ENCODE data around the gene HOXC11.
A peak's percentile ranks its signal among the peaks of the same experiment; 100 is the strongest.

Gene HOXC11

DNA sequence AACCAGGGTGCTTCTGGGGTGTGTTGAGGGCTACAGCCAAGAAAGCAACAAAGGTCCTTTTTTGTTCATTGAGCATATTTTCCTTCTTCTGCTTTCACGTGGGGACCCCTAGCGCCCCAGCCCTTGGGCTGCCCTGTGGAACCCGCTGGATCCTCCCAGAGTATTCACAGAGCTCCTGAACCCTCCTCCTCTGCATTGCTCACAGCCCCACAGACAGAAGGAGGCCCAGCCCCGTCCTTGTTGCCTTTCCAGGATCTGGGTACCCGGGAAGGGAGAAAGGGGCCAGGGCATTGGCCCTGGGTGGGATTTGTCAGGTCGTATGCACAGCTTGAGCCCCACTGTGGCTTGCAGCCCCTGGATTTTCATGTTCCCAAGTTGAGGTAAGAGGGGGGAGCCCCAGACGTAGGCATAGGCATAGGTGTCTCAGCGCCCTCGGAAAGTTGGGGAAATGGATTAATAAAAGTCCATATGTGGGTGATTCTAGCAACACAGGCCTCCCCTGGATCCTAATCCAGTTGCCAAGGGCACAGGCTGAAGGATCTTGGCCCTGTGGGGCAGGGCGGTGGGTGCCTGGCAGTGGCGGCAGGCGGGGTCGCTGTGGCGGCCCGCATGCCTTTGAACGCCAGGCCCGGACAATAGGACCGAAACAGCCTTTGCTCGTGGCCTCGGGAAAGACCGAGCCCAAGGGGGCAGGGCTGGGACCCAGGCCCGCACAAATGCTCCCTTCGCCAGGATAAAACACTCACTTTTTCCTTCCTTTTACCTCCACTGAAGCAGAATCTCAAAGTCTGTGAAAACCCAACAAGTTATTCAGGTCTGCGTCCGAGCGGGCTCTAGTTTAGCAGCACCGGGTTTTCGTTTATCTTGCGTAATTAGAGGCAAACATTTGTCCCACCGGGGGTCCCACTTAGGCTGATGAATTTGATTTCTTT, 9.0 kb downstream of the HOXC11 start:
- no peak for TF ChIP-seq ZFX (IDR thresholded peaks at IDR 0.05; ENCODE audit: borderline replicate concordance)
- TF ChIP-seq, protein P1, sequence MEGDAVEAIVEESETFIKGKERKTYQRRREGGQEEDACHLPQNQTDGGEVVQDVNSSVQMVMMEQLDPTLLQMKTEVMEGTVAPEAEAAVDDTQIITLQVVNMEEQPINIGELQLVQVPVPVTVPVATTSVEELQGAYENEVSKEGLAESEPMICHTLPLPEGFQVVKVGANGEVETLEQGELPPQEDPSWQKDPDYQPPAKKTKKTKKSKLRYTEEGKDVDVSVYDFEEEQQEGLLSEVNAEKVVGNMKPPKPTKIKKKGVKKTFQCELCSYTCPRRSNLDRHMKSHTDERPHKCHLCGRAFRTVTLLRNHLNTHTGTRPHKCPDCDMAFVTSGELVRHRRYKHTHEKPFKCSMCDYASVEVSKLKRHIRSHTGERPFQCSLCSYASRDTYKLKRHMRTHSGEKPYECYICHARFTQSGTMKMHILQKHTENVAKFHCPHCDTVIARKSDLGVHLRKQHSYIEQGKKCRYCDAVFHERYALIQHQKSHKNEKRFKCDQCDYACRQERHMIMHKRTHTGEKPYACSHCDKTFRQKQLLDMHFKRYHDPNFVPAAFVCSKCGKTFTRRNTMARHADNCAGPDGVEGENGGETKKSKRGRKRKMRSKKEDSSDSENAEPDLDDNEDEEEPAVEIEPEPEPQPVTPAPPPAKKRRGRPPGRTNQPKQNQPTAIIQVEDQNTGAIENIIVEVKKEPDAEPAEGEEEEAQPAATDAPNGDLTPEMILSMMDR (IDR thresholded peaks at IDR 0.05), result no peak

DNA sequence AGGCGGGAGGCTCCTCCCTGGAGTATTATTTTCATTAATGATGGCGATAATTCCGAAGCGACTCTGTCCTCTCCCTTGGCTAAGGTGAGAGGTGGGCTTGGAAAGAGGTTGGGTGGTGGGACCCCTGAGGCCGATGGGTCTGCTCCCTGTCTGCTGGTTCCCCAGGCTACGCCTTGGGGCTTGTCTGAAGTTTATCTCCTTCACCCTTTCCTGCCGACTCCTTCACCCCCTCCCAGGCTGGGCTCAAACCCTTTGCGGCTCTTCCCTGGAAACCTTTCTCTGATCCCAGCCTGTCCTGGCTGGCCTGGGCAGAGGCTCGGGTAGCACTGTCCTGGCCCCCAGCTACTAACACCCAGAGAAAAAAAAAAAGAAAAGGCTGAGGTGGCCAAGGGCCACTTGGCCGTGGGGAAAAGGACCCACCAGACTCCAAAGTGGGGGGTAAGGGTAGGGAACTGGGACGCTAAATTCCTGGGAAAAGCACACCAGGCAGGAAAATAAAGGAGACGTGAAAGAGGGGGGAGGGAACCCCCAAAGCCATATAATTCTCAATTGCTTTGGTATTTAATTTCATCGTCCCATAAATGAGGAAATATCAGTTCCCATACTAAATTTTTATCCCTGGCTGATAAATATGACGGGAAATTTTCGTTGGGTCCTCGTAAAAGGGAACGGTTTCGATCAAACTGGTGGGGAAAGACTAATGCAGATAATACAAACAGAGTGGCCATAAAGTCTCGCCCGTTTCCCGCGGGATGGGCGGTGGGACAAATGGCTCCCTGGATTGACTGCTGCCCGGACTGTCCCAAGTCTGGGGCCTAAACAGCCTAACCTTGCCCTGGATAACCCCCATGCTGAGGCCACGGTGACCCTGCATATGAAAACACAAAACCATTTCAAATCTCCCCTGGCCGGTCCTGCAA, 10.0 kb downstream of the HOXC11 start:
- H3K27ac ChIP-seq, result no peak overlapping the region
- TF ChIP-seq, protein P1 (IDR thresholded peaks at IDR 0.05), result no peak
- no peak for TF ChIP-seq ZFX (IDR thresholded peaks at IDR 0.05; ENCODE audit: borderline replicate concordance)

More for the DNA sequence above, 9.0 kb downstream of the HOXC11 start:
- H3K27ac ChIP-seq, result peak overlapping the region; percentile 91; the same call in 1 of the 2 replicates

DNA sequence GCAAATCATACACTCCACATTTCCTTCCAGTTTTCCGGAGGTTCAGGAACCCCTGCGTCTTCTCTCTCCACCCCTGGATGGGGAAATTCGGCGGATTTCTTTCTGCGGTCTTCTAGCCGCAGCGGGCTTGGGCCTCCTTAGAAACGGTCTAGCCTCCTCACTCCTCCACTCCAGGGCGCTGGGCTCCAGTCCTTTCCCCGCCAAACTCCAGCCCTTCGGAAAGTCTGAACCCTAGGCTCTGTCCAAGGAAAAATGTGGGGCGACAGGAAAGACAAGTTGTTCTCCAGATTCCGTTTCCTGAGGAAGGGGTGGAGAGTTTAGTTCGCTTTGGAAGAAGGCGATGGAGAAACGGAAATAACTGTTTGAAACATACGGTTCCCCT, 10.6 kb downstream of the HOXC11 start:
- no peak overlapping the region for H3K27ac ChIP-seq
- TF ChIP-seq, protein P1 (IDR thresholded peaks at IDR 0.05), result no peak
- TF ChIP-seq ZFX (IDR thresholded peaks at IDR 0.05; ENCODE audit: borderline replicate concordance), result no peak

DNA sequence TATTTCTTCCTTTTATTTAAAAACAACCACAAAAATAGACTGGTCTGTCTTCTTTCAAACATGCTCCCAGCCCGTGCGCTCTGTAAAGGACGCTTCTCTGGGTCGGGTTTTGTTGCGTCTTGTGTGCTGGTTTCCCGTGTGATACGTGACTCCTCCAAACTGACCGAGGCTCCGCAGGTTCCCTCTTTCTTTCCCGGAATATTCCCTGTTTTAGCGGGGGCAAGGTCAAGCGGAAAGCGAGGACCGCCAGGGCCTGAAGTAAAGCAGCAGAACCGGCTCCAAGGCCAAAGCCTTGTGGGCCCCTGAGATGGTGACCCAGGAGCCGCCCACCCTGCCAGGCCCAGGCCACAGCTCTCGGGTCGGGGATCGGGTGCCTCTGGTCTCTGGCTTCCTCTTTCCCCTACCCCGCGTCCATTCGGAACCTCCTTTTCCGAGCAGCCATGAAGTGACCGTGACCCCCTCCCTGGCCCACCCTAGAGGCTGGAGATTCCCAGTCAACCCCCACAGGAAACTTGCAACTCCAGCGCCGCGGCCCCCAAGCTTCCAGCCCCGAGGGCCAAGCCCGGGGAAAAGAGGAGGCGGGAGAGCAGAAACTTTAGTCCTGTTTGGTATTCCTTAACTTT, 11.1 kb downstream of the HOXC11 start:
- peak overlapping the region; percentile 84 for H3K27ac ChIP-seq
- TF ChIP-seq, protein P1 (IDR thresholded peaks at IDR 0.05), result no peak
- no peak for TF ChIP-seq ZFX (IDR thresholded peaks at IDR 0.05; ENCODE audit: borderline replicate concordance)

DNA sequence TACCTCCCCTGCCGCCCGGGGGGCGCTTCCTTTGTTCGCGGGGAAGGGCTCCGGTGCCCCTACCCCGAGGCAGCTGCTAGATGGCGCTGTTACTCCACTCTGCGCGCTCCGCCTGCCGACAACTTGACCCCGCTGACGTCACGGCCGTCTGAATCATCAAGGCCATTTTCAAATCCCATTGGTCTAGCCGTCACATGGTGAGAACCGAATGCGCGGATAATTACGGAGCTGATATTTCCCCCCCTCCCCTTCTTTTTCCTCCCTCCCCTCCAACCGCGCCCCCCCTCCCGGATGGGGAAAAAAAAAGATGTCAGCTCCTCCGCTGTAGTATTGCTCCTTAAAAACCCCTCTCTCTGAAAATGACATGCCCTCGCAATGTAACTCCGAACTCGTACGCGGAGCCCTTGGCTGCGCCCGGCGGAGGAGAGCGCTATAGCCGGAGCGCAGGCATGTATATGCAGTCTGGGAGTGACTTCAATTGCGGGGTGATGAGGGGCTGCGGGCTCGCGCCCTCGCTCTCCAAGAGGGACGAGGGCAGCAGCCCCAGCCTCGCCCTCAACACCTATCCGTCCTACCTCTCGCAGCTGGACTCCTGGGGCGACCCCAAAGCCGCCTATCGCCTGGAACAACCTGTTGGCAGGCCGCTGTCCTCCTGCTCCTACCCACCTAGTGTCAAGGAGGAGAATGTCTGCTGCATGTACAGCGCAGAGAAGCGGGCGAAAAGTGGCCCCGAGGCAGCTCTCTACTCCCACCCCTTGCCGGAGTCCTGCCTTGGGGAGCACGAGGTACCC, 12.2 kb downstream of the HOXC11 start, which contains the start of gene HOXC10:
HOXC10 (plus strand) TSS at position 246 of the 791 bp plus-strand sequence; CDS start at position 360, 114 bp downstream.
- H3K27ac ChIP-seq, result peak within 1 kb of the TSS; percentile 84
- TF ChIP-seq, protein P1 (IDR thresholded peaks at IDR 0.05), result peak; percentile 90
- no peak for TF ChIP-seq ZFX (IDR thresholded peaks at IDR 0.05; ENCODE audit: borderline replicate concordance)

DNA sequence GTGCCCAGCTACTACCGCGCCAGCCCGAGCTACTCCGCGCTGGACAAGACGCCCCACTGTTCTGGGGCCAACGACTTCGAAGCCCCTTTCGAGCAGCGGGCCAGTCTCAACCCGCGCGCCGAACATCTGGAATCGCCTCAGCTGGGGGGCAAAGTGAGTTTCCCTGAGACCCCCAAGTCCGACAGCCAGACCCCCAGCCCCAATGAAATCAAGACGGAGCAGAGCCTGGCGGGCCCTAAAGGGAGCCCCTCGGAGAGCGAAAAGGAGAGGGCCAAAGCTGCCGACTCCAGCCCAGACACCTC, 12.7 kb downstream of the HOXC11 start:
- H3K27ac ChIP-seq, result peak overlapping the region; percentile 84
- TF ChIP-seq ZFX (IDR thresholded peaks at IDR 0.05; ENCODE audit: borderline replicate concordance), result no peak
- TF ChIP-seq, protein P1 (IDR thresholded peaks at IDR 0.05), result no peak
